GM12801 (cell line): ENCODE measurements around the gene ACAP3.

Experiments
- CTCF ChIP-seq: IDR thresholded peaks from one replicate; pipeline ENCODE4 v1.5.1; 2011; ENCODE audit warnings: control low read depth; ENCODE audit not compliant: insufficient read length; ENCODE audit errors: extremely low read depth

Gene ACAP3

GRCh38 chr1:1254667-1254998 is 53.1 kb downstream of the ACAP3 start:
- no peak for TF ChIP-seq CTCF

GRCh38 chr1:1253972-1254666 is 53.6 kb downstream of the ACAP3 start:
- no peak for TF ChIP-seq CTCF

DNA sequence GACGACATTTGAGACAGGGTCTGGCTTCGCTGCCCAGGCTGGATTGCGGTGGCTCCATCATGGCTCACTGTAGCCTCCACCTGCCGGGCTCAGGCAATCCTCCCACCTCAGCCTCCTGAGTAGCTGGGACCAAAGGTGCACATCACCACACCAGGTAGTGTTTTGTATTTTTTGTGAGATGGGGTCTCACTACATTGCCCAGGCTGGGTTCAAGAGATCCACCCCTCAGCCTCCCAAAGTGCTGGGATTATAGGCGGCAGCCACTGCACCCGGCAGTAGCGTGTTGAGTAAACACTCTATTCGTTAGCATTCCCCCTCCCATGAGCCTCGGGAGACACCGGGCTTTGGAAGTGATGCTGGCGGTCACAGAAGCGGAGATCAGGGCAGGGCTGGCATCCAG is 54.4 kb downstream of the ACAP3 start:
- TF ChIP-seq CTCF, result no peak

GRCh38 chr1:1250786-1251284 is 56.9 kb downstream of the ACAP3 start:
- TF ChIP-seq CTCF, result no peak

DNA sequence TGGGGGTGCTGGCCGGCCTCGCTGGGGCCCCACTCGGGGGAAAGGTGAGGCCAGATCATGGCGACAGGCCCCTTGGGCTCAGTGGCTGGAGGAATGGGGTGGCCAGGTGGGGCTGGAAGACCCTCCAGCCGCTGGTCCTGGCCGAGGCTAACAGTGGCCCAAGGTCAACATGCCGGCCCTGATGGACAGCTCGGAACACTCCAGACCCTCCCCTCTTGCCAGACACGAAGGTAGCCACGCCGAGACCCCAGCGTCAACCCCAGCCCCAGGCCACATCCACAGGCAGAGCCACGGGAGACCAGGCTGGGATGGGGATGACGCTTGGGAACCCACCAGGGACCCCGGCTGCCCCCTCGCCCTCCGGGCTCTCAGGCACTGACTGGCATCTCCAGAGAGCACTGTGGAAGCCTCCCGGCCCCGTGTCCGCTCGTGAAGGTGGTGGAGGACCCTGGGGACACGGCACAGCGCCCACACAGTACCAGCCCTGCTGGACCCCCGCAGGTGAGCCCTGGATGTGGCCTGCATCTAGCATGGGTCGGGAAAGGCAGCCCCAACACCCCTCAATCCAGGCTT is 60.3 kb downstream of the ACAP3 start:
- no peak for TF ChIP-seq CTCF

DNA sequence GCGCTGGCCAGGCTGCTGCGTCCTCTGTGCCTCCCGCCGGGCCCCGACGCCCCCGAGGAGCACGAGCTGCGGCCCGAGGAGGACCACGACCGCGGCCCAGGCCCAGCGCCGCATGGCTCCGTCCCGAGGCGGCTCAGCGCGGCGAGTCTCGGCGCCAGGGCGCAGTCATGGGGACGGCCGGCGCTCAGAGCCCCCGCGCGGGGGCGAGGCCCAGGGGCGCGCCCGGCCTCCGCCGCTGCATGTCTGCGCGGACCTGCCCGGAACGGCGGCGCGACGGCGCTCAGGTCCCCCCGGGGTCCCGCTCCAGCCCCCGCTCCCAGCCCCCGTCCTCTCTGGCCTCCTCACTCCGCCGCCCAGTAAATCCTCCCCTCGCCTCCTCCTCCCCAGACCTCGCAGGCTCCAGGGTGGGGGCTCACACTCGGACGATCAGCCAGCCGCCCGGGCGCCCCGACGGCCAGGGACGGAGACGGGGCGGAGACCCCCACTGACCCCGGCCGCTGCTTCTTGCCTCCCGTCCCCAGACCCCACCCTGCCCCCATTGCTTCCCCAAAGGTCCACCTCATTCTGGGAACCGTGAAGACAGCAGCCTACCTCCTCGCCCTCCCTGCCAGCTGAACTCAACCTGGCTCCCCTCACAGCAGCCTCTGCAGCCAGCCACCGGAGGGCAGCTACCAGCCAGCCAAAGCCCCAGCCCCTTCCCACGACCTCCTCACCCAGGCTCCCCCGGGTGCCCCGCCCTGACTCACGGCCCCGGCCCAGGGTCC is 61.0 kb downstream of the ACAP3 start, which contains the start of gene C1QTNF12:
Gene C1QTNF12, minus strand, starts transcription at position 146 of the 764 bp plus-strand sequence. Its CDS starts 32 bp downstream, at position 114.
- TF ChIP-seq CTCF, result no peak

- TF ChIP-seq CTCF, result no peak
Observed at GRCh38 chr1:1245817-1246576, 61.7 kb downstream of the ACAP3 start.
